ENCODE measurements around the gene SUV39H1.
"Not testable (repeated sequence)": the region's sequence is repeated elsewhere in the genome, so short reads cannot be mapped to it uniquely, and the experiment has no call there.

- not testable (repeated sequence) for TF ChIP-seq CTCF (IDR thresholded peaks at IDR 0.05); EZH2 (IDR thresholded peaks at IDR 0.05; ENCODE audit: borderline replicate concordance, insufficient read depth, low read depth, low read length, poor library complexity, severe bottlenecking)
Observed at GRCh38 chrX:48691746-48692145, 4.8 kb upstream of the SUV39H1 start.
